GM10266 (cell line): ENCODE data around the gene TTN.

Experiments
- DNase-seq: peaks from one replicate; pipeline ENCODE4 v3.0.0; 2012; ENCODE audit errors: extremely low spot score
- TF ChIP-seq, protein P1 (sequence below): IDR thresholded peaks from 2 replicates; pipeline ENCODE4 v1.5.1; 2012; ENCODE audit warnings: mild to moderate bottlenecking, low read depth; ENCODE audit not compliant: control insufficient read depth, insufficient read depth; ENCODE audit errors: missing control alignments

The TTN gene

DNA sequence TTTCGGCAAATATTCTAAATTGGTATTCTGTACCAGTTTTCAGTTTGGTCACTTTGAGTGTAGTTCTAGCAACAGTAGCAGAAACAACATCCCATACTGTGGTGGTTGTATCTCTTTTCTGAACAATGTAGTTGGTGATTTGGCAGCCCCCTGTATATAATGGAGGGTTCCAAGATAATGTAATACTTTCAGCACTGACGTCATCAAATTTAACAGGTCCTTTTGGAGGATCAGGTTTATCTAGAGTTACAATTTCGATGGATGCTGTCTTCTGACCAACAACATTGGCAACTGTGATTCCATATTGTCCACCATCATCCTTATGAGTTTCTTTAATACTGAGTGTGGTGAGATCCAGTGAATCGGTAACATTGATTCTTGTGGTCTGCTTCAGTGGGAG lies 239.0 kb downstream of the TTN start:
- TF ChIP-seq, protein P1, sequence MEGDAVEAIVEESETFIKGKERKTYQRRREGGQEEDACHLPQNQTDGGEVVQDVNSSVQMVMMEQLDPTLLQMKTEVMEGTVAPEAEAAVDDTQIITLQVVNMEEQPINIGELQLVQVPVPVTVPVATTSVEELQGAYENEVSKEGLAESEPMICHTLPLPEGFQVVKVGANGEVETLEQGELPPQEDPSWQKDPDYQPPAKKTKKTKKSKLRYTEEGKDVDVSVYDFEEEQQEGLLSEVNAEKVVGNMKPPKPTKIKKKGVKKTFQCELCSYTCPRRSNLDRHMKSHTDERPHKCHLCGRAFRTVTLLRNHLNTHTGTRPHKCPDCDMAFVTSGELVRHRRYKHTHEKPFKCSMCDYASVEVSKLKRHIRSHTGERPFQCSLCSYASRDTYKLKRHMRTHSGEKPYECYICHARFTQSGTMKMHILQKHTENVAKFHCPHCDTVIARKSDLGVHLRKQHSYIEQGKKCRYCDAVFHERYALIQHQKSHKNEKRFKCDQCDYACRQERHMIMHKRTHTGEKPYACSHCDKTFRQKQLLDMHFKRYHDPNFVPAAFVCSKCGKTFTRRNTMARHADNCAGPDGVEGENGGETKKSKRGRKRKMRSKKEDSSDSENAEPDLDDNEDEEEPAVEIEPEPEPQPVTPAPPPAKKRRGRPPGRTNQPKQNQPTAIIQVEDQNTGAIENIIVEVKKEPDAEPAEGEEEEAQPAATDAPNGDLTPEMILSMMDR: no peak
- DNase-seq: no peak

DNA sequence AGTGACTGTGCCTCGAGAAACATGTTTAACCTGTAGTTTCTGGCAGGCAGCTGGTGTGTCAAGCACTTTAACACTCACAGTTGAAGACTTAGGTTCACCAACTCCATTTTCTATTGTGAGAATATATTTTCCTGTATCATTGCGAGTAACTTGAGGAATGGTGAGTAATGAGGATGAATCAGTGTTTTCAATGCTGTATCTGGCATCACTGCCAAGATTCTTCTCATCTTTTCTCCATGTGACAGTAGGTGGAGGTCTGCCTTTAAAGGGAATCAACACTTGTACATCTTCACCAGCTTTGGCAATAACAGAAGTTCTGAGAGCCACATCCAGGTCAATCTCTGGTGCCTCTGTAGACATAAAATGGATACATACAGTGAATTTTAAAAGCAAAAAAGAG lies 254.2 kb downstream of the TTN start:
- TF ChIP-seq, protein P1: no peak
- no peak for DNase-seq

DNA sequence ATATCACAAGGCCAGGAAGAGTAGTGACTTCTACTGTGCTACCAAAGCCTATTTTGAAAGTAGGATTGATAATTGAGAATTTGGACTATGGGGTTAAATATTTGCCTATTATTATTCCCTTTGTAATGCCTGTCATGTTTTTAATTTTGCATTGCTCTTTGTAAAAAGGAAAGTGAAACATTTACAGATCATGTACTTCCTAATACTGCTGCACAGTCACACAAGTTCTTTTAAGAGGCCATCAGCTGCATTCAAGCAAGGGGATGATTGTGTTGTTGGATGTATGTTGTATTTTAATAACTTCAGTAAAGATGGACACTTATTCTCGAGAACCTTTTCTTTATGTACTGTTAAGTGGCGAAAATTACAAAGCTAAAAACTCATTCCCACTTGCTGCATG lies 256.9 kb downstream of the TTN start:
- TF ChIP-seq, protein P1: no peak
- DNase-seq: peak; percentile 7

DNA sequence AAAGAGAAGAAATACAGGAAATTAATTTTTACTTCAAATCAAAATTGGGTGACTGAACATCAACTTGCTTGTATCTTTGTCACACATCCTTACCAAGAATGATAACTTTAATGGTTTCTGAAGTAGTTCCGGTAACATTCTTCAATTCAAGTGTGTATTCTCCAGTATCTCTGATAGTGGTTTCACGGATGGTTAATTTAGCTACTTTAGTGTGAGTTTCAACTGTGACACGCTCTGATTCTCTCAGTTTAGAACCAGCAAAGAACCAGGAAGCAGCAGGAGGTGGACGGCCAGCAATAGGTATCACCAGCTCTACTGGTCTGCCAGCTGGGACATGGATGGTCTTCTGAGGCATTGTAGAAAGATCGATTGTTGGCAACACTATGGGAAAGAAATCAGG lies 264.7 kb downstream of the TTN start:
- TF ChIP-seq, protein P1: no peak
- no peak for DNase-seq

DNA sequence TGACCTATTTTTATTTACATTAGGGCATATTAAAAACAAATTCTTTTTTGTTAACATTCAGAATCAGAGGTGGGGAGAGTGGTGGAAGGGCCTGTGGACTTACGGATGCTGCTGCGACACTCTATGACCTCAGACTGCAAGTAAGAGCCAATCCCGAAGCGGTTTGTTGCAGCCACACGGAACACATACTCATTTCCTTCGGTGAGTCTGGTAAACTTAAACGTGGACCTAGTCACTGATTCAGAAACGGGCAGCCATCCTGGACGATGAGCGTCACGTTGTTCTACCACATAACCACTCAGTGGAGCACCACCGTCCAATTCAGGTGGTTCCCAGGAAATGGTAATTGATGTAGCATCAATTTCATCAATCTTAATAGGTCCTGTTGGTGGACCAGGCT lies 265.1 kb downstream of the TTN start:
- TF ChIP-seq, protein P1: no peak

DNA sequence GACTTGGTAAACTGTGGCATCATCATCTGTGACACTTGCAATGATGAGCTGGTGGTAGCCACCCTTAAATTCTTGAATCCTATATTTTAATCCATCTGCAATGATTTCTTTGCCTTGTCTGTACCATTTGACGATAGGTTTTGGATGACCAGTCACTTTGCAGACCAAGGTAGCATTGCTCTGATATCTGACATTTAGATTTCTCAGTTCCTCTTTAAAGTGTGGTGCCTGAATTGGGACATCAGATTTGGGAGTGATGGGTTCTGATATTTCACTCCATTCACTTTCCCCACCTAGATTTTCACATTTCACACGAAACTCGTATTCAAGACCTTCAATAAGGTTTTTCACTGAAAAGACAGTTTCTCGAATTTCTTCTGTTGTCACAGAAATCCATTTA lies 271.2 kb downstream of the TTN start:
- DNase-seq: no peak
- TF ChIP-seq, protein P1: no peak

More for the DNA sequence above, 265.1 kb downstream of the TTN start:
- no peak for DNase-seq

DNA sequence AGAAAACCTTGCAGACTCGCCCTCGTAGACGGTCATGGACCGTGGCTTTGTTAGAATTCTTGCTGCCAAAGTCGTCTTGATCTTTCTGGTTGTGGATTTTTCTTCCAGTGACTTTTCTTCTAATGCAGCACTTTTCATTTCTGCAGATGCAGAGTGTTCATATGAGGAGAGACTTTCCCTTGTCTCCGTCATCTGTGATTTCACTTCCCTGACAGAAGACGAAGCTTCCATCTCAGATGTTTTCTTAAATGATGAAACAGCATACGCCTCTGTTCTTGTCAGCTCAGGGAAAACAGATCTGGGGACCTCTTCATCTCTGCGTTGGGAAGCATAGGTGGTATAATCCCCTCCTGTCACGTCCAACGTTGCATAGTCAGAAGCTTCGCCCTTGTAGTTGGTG lies 276.1 kb downstream of the TTN start:
- DNase-seq: no peak
- TF ChIP-seq, protein P1: no peak
